Lower leg skin (tissue), 3 donors: ENCODE measurements around the gene RAB43.

Experiments
- POLR2A ChIP-seq, 2 donors: fragments of 450-650 bp; IDR thresholded peaks; one replicate each; pipeline ENCODE4 v1.6.1; 2016 to 2017; ENCODE audit warnings: antibody characterized with exemption in 2 of 2, mild to moderate bottlenecking in 1 of 2, moderate library complexity in 1 of 2
- TF ChIP-seq, protein P1 (sequence below), 3 donors: fragments of 450-650 bp; IDR thresholded peaks; one replicate each; pipeline ENCODE4 v1.5.1; 2016; ENCODE audit warnings: antibody characterized with exemption in 3 of 3, mild to moderate bottlenecking in 3 of 3, moderate library complexity in 2 of 3

DNA sequence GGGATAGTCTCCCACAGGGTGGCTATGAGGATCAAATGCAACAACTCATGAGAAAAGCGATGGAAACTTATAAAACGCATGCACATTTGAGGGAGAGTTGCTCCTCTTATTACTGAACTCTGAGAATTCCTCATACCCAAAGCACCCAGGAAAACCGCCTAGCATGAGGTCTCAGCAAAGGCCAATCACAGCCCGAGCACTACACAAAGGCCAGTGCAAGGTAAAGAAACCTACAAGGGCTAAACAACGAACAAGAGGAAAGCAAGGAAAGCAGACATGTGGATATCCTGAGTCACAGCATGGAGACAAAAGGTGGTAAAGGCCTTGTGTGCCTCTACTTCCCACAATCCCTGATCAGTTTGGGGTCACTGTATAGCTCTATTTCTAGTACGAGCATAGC, 7.1 kb downstream of the RAB43 start:
- no peak for TF ChIP-seq POLR2A (IDR thresholded peaks at IDR 0.05)
- TF ChIP-seq, protein P1, sequence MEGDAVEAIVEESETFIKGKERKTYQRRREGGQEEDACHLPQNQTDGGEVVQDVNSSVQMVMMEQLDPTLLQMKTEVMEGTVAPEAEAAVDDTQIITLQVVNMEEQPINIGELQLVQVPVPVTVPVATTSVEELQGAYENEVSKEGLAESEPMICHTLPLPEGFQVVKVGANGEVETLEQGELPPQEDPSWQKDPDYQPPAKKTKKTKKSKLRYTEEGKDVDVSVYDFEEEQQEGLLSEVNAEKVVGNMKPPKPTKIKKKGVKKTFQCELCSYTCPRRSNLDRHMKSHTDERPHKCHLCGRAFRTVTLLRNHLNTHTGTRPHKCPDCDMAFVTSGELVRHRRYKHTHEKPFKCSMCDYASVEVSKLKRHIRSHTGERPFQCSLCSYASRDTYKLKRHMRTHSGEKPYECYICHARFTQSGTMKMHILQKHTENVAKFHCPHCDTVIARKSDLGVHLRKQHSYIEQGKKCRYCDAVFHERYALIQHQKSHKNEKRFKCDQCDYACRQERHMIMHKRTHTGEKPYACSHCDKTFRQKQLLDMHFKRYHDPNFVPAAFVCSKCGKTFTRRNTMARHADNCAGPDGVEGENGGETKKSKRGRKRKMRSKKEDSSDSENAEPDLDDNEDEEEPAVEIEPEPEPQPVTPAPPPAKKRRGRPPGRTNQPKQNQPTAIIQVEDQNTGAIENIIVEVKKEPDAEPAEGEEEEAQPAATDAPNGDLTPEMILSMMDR (IDR thresholded peaks at IDR 0.05), result no peak
